ENCODE measurements around the gene MITF.

MITF gene, protein sequence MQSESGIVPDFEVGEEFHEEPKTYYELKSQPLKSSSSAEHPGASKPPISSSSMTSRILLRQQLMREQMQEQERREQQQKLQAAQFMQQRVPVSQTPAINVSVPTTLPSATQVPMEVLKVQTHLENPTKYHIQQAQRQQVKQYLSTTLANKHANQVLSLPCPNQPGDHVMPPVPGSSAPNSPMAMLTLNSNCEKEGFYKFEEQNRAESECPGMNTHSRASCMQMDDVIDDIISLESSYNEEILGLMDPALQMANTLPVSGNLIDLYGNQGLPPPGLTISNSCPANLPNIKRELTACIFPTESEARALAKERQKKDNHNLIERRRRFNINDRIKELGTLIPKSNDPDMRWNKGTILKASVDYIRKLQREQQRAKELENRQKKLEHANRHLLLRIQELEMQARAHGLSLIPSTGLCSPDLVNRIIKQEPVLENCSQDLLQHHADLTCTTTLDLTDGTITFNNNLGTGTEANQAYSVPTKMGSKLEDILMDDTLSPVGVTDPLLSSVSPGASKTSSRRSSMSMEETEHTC

DNA sequence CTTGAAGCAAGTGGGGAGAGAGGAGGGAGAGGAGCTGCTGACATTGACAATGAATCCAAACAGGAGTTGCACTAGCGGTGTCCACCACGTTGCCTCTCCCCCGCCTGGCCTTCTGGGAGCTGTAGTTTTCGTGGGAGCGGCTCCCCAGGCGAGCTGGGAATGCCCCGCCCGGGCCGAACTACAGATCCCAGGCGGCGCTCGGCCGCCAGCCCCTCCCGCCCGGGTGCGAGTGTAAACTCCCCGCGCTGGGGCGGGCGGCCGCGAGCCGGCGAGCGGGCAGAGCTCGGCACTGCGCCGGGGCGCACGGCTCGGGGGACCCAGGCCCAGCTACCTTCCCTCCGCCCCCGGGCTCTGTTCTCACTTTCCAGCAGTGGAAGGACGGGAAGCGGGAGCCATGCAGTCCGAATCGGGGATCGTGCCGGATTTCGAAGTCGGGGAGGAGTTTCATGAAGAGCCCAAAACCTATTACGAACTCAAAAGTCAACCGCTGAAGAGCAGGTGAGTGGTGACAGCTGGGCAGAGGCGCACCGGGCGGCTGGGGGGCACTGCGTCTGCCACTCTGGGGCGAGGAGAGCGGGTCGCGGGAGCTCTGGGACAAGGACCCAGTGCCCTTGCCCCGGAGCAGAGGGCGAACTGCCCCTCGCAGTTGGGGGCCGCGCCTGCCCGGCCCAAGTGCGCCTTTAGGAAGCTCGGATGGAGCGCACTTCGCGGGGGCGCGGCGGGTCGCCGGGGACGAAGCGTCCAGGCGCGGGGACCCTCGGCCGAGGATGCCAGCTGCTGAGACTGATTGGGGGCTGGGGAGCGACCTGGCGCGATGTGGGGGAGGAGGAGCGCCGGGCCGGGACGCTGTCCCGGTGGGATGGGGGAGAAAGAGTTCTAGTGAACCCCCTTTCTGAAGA, at the start of gene MITF:
Gene MITF, plus strand, starts transcription at position 261 of the 899 bp plus-strand sequence. Its CDS starts 134 bp downstream, at position 395.
- peak; percentile 44 for DNase-seq (ENCODE audit: low read depth in 2 of 2)

DNA sequence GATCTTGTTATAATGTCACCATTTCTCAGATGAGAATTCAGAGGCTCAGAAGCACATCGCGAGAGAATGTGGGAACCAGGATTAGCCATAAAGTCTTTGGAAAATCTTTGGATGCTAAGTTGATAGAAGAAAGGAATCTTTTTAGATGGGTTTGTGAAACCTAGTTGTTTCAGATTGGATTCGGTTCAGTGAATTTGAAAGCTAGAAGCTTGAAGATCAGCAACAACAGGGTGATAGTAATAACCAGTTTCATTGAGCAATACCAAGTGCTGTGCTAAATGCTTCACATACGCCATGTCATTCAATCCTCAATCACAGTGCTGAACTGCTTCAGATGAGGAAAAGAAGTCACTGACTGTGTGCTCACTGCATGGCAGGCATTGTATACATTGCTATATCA, 47.4 kb upstream of the MITF start:
- DNase-seq (ENCODE audit: low read depth in 2 of 2) = no peak

- DNase-seq (ENCODE audit: low read depth in 2 of 2) = no peak
Observed at GRCh38 chr3:69692761-69693160, 46.5 kb upstream of the MITF start.

DNA sequence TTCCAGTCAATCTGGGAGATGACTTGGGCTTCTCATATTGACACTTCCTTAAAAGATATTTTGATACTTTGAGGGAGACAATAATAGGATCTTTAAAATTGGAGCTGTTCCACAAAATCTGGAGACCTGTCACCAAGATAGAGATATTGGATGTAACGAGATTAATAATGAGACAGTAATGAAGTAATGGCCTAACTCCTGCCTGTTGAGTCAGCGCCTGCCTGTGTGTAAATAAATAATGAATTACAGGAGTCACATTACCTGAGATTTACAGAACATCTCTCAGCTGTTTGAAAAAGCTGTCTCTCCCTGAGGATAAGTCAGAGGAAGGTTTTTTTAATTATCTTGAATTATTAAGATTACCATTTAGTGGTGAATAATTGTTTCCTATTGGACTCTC, 43.8 kb upstream of the MITF start:
- DNase-seq (ENCODE audit: low read depth in 2 of 2) = no peak

- no peak for DNase-seq (ENCODE audit: low read depth in 2 of 2)
Observed at GRCh38 chr3:69695933-69696332, 43.3 kb upstream of the MITF start.

DNA sequence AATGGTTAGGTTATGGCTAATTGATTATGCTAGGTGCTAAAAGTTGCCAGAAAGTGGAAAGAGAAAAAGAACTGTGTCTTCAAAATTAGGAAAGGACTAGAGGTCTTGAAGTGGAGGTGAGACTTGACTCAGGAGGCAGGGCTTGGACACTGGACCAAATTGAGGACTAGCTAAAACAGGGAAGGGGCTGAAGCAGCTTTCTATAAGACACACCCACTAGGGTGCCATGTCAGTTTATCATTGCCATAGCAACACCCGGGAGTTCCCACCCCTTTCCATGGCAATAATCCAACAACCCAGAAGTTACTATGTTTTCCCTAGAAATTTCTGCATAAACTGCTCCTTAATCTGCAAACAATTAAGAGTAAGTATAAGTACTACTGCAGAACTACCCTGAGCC, 42.9 kb upstream of the MITF start:
- DNase-seq (ENCODE audit: low read depth in 2 of 2) = no peak

DNA sequence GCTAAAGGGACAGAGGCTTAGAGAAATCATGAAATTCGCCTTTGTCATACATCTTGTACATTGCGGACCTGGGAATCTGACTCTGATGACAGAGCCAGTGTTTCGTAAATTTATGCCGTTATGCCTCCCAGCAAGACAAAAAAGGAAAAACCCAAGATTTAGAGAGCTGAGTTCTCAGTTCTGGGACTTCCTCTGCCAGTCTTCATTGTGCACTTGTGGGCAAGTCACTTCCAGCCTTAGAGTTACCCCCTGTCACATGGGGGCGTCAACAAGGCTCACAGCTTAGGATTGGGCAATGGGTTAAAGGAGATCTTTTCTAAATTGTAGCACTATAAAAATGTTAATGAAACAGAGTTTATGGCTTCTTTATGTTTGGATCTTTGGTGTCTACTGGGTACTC, 41.9 kb upstream of the MITF start:
- no peak for DNase-seq (ENCODE audit: low read depth in 2 of 2)

DNA sequence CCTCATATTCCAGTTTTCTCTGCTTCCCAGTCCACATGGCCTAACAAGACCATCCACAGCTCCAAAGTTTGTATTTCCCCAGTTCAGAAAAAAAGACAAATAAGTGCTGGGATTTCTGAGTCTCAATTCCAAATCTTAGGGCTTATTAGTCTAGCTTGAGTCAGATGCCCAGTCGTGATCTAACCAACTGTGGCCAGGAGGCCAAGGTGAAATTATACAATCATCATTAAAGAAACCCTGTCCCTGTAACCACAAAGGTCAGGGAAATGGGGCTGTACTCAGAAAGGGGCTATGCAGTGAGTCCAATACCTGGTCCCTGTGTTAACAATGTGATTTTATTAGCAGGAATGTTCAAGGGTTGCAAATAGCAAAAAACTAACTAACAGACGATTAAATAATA, 40.5 kb upstream of the MITF start:
- no peak for DNase-seq (ENCODE audit: low read depth in 2 of 2)

GRCh38 chr3:69699183-69699582, 40.1 kb upstream of the MITF start:
- no peak for DNase-seq (ENCODE audit: low read depth in 2 of 2)

- no peak for DNase-seq (ENCODE audit: low read depth in 2 of 2)
Observed at GRCh38 chr3:69700949-69701348, 38.3 kb upstream of the MITF start.

- no peak for DNase-seq (ENCODE audit: low read depth in 2 of 2)
Observed at GRCh38 chr3:69710153-69710977, 28.9 kb upstream of the MITF start.

GRCh38 chr3:69712269-69712668, 27.0 kb upstream of the MITF start:
- DNase-seq (ENCODE audit: low read depth in 2 of 2) = no peak

DNA sequence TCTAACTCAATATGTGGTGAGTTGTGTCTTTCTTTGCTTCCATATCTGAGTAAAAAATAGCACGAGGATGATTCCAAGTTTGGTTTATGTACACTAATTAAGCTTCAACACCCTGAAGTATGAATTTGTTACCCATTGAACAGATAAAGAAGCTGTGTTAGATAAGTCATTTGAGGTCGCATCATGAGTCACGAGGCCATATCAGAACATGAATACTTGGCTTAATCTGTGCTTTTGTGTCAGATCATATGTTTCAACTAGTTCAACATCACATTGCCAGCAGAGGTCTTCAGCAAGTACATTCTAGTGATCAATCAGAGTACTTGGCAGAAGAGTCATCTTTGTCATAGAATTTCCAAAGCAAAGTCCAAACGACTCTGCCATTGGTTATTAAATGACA, 26.3 kb upstream of the MITF start:
- no peak for DNase-seq (ENCODE audit: low read depth in 2 of 2)

- no peak for DNase-seq (ENCODE audit: low read depth in 2 of 2)
Observed at GRCh38 chr3:69715204-69715603, 24.1 kb upstream of the MITF start.

GRCh38 chr3:69716119-69716518, 23.1 kb upstream of the MITF start:
- DNase-seq (ENCODE audit: low read depth in 2 of 2) = no peak

- DNase-seq (ENCODE audit: low read depth in 2 of 2) = no peak
Observed at GRCh38 chr3:69718866-69719586, 20.2 kb upstream of the MITF start.

DNA sequence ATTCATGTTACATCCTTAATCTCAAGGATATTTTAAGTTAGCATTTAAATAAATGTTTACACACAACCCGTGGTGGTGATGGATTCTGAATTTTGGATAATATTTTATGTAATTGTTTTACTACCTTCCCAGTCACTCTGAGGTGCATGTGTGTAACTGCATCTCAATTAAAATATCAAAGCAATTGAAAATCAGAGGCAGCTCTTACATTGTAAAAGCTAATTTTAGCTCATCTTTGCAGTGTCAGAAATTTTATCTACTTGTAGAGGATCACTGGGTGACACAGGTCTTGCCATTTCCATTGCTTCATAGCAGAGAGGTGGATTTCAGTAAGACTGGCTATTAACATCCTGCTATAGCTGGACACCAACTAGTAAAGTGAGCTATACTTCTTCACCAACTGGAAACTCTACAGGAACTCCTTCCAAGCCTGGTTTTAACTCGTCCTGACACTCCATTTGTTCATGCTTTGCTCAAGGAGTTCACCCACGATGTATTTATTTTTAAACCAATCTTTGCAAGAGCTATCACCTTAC, 19.6 kb upstream of the MITF start:
- DNase-seq (ENCODE audit: low read depth in 2 of 2) = no peak

DNA sequence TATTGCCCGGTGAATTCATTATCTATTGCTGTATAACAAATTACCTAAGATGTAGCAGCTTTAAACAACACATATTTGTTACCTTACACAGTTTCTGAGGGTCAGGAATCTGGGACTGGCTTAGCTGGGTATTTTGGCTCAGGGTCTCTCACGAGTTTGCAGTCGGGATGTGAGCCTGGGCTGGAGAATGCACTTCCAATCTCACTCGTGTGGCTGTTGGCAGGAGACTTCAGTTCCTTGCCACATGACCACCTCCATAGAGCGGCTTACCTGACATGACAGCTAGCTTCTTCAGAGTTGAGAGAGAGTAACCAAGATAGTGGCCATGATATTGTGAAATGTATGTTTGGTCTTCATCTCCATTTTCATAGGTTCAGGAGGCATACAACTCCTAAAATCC, 18.4 kb upstream of the MITF start:
- DNase-seq (ENCODE audit: low read depth in 2 of 2) = no peak

- DNase-seq (ENCODE audit: low read depth in 2 of 2) = no peak
Observed at GRCh38 chr3:69723389-69723788, 15.9 kb upstream of the MITF start.

- DNase-seq (ENCODE audit: low read depth in 2 of 2) = no peak
Observed at GRCh38 chr3:69724722-69725435, 14.4 kb upstream of the MITF start.

Measured in stimulated activated CD8-positive, alpha-beta memory T cell treated with anti-CD3 and anti-CD28 coated beads, Interleukin-15, amount 100 ng/mL, for 48 hours (primary cell).